ENCODE data around the gene HPSE.

Gene HPSE

DNA sequence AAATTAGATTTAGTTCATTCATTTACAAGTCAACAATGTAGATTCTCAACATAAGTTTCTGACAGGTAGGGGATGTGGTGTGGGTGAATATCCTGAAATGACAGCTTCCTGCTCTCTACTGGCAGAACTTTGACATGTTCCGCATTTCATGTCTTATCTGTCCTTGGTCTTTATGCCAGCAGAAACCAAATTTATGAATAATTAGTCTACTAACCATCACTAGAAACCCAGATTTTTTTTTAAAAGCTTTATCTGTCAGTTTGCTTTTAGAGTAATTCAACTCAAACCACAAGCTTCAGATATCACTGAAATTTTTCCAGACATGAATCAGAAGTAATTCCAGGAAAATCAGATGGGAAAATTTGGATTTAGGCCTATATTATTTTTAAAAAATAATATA, 68.0 kb downstream of the HPSE start:
- H3K4me3 ChIP-seq (ENCODE audit: extremely low read depth, insufficient read depth, low read length, poor library complexity, severe bottlenecking): no peak overlapping the region
- H3K36me3 ChIP-seq (ENCODE audit: control insufficient read depth, insufficient read depth, low read length): peaks cover 40% of the 10 kb centered on the region
- no peaks in the 10 kb centered on the region for H3K4me1 ChIP-seq (ENCODE audit: control insufficient read depth, insufficient read depth, low read length, poor library complexity, severe bottlenecking)
- H3K27ac ChIP-seq (ENCODE audit: low read depth, low read length, severe bottlenecking): no peak overlapping the region
- WGBS, 2 experiments (ENCODE audit: insufficient coverage in 2 of 2): 57 to 100% methylated on average over 1 of the region's 1 CpG
- H3K9me3 ChIP-seq (ENCODE audit: control insufficient read depth, low read length): no peaks in the 10 kb centered on the region

DNA sequence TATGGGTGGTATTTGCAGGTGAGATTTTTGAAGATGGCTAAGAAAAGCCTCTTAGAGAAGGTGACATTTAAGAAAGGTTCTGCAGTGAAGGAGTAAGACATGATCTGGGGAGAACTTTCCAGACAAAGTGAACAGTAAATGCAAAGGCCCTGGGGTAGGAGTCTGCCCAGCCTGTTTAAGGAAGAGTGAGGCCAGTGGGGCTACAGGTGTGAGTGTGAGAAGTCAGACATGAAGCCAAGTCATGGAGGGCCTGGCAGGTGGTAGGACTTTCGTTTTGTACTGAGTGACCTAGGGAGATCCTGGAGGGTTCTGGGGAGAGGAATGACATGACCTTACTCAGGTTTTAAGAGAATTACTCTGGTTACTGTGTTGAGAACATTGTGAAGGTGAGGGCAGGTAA, 71.5 kb downstream of the HPSE start:
- Histone ChIP-seq H3K9me3 (ENCODE audit: control insufficient read depth, low read length) (no peaks in the 10 kb centered on the region), H3K4me1 (ENCODE audit: control insufficient read depth, insufficient read depth, low read length, poor library complexity, severe bottlenecking) (no peaks in the 10 kb centered on the region), H3K4me3 (ENCODE audit: extremely low read depth, insufficient read depth, low read length, poor library complexity, severe bottlenecking) (no peak overlapping the region), H3K27ac (ENCODE audit: low read depth, low read length, severe bottlenecking) (no peak overlapping the region), H3K36me3 (ENCODE audit: control insufficient read depth, insufficient read depth, low read length) (peaks cover 30% of the 10 kb centered on the region)
- 77 to 78% methylated on average over 1 of the region's 1 CpG for WGBS, 2 experiments (ENCODE audit: insufficient coverage in 2 of 2)

DNA sequence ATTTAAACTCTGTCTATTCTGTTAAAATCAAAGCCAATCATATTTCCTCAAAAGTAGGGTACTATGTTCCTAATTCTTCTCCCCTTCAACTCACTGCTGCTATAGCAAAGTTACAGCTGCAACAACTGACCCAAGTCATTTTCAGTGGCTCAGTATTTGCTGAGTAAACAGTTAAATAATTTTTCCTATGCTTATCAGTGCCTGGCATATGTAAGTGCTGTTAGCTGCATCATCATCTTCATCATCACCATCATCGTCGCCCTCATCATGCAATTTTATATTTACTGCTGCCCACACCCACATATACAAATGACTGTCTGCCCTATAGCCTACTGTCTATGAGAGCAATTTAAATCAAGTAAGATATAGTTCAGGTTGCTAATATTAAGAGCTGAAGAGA, 72.0 kb downstream of the HPSE start:
- Histone ChIP-seq H3K4me3 (ENCODE audit: extremely low read depth, insufficient read depth, low read length, poor library complexity, severe bottlenecking) (no peak overlapping the region), H3K4me1 (ENCODE audit: control insufficient read depth, insufficient read depth, low read length, poor library complexity, severe bottlenecking) (no peaks in the 10 kb centered on the region), H3K36me3 (ENCODE audit: control insufficient read depth, insufficient read depth, low read length) (peaks cover 30% of the 10 kb centered on the region), H3K9me3 (ENCODE audit: control insufficient read depth, low read length) (no peaks in the 10 kb centered on the region), H3K27ac (ENCODE audit: low read depth, low read length, severe bottlenecking) (no peak overlapping the region)
- WGBS, 2 experiments (ENCODE audit: insufficient coverage in 2 of 2): no CpG with 5 or more reads among the region's 2 CpGs

DNA sequence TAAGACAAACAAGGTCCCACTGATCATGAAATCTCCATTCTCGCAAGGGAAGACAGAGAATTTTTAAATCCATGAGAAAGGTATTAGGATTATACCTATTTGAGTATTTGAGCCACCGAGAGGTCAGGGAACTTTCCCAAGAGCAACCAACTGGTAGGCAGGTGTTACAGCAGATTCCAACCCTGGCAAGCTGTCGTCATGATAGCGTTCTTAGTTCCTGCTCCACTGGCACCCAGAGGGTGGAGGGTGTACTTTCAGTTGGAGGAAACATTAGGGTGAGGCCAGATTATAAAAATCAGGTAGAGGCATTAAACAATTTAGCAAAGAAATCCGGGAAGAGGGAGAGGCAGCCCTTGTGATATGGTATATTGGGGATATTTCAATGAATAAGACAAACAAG, 73.3 kb downstream of the HPSE start:
- Histone ChIP-seq H3K27ac (ENCODE audit: low read depth, low read length, severe bottlenecking) (no peak overlapping the region), H3K4me1 (ENCODE audit: control insufficient read depth, insufficient read depth, low read length, poor library complexity, severe bottlenecking) (no peaks in the 10 kb centered on the region), H3K36me3 (ENCODE audit: control insufficient read depth, insufficient read depth, low read length) (peaks cover 17% of the 10 kb centered on the region), H3K4me3 (ENCODE audit: extremely low read depth, insufficient read depth, low read length, poor library complexity, severe bottlenecking) (no peak overlapping the region), H3K9me3 (ENCODE audit: control insufficient read depth, low read length) (no peaks in the 10 kb centered on the region)
- 85 to 86% methylated on average over 5 of the region's 5 CpGs for WGBS, 2 experiments (ENCODE audit: insufficient coverage in 2 of 2)

DNA sequence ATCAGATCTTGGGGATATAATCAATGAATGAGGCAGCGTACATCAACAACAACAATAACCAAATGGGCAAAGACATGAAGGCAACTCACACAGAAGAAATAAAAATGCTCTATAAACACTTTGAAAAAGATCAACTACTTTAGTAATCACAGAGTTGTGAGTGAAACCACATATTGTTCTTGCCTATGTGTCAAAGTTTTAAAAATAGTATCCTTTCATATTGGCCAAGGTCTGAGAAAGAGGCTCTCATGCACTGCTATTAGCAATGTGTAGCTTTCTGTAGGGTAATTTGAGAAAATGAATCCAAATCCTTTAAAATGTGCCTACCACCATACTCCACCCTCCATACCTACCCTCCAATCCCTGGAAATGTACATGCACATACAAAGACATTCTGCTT, 75.1 kb downstream of the HPSE start:
- no peak overlapping the region for H3K4me3 ChIP-seq (ENCODE audit: extremely low read depth, insufficient read depth, low read length, poor library complexity, severe bottlenecking)
- no peaks in the 10 kb centered on the region for H3K9me3 ChIP-seq (ENCODE audit: control insufficient read depth, low read length)
- no peak overlapping the region for H3K27ac ChIP-seq (ENCODE audit: low read depth, low read length, severe bottlenecking)
- no CpG with 5 or more reads among the region's 1 CpG for WGBS, 2 experiments (ENCODE audit: insufficient coverage in 2 of 2)
- no peaks in the 10 kb centered on the region for H3K4me1 ChIP-seq (ENCODE audit: control insufficient read depth, insufficient read depth, low read length, poor library complexity, severe bottlenecking)
- H3K36me3 ChIP-seq (ENCODE audit: control insufficient read depth, insufficient read depth, low read length): peaks cover 8% of the 10 kb centered on the region

DNA sequence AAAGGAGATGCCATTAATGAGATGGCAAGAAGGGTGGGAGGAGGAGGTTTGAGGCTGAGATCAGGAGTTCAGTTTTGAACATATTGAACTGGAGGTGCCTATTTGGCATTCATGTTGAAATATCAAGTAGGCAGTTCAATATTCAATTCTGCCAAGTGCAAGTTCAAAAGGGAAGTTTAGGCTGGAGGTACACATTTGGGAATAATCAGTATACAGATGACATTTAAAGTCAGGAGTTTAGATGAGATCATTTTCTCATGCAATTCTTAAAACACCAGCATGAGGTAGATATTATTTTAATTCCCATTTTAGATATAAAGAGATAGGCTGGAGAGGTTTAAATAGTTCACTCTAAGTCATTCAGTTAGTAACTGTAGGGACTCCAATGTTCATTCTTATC, 76.2 kb downstream of the HPSE start:
- Histone ChIP-seq H3K27ac (ENCODE audit: low read depth, low read length, severe bottlenecking) (no peak overlapping the region), H3K36me3 (ENCODE audit: control insufficient read depth, insufficient read depth, low read length) (peaks cover 6% of the 10 kb centered on the region), H3K4me3 (ENCODE audit: extremely low read depth, insufficient read depth, low read length, poor library complexity, severe bottlenecking) (no peak overlapping the region), H3K9me3 (ENCODE audit: control insufficient read depth, low read length) (no peaks in the 10 kb centered on the region), H3K4me1 (ENCODE audit: control insufficient read depth, insufficient read depth, low read length, poor library complexity, severe bottlenecking) (no peaks in the 10 kb centered on the region)

DNA sequence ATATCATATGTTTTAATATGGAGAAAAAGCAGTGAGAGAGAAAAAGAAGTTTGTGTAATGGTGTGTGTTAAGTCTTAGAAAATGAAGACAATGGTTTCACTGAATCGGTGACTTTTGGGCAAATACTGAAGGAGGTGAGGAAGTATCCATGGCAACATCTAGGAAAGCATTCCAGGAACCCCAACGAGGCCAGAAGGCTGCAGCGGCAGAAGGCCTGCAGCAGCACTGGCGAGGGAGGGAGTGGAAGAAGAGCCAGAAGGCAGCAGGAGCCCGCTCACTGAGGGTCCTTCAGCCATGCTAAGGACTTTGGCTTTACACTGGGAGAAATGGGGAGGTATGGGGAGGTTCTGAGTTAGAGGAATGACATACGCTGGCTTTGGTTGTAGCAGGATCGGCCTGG, 76.8 kb downstream of the HPSE start:
- Histone ChIP-seq H3K27ac (ENCODE audit: low read depth, low read length, severe bottlenecking) (peak overlapping the region; percentile 74), H3K4me1 (ENCODE audit: control insufficient read depth, insufficient read depth, low read length, poor library complexity, severe bottlenecking) (no peaks in the 10 kb centered on the region), H3K9me3 (ENCODE audit: control insufficient read depth, low read length) (no peaks in the 10 kb centered on the region), H3K4me3 (ENCODE audit: extremely low read depth, insufficient read depth, low read length, poor library complexity, severe bottlenecking) (no peak overlapping the region), H3K36me3 (ENCODE audit: control insufficient read depth, insufficient read depth, low read length) (no peaks in the 10 kb centered on the region)
- 87 to 95% methylated on average over 3 to 7 of the region's 7 CpGs for WGBS, 2 experiments (ENCODE audit: insufficient coverage in 2 of 2)

DNA sequence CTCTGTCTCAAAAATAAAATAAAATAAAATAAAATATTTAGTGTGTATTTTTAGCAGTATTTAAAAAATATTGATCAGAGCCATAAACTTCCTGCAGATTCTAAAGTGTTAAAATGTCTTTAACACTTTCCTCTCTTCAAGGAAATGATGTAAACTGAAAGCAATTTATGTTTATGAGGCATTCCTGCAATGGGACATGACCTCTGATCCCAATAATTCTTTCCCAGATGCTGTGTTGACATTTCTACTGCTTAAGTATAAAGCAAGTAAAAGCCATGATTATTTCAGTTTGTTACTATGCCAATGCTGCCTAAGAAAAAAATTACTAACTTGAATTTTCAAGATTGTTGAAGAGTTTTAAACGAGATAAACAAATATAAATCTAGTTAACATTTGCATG, 79.1 kb downstream of the HPSE start:
- Histone ChIP-seq H3K27ac (ENCODE audit: low read depth, low read length, severe bottlenecking) (peak overlapping the region; percentile 48), H3K4me1 (ENCODE audit: control insufficient read depth, insufficient read depth, low read length, poor library complexity, severe bottlenecking) (no peaks in the 10 kb centered on the region), H3K4me3 (ENCODE audit: extremely low read depth, insufficient read depth, low read length, poor library complexity, severe bottlenecking) (no peak overlapping the region), H3K36me3 (ENCODE audit: control insufficient read depth, insufficient read depth, low read length) (no peaks in the 10 kb centered on the region), H3K9me3 (ENCODE audit: control insufficient read depth, low read length) (no peaks in the 10 kb centered on the region)
- WGBS, 2 experiments (ENCODE audit: insufficient coverage in 2 of 2): no CpG with 5 or more reads among the region's 1 CpG

DNA sequence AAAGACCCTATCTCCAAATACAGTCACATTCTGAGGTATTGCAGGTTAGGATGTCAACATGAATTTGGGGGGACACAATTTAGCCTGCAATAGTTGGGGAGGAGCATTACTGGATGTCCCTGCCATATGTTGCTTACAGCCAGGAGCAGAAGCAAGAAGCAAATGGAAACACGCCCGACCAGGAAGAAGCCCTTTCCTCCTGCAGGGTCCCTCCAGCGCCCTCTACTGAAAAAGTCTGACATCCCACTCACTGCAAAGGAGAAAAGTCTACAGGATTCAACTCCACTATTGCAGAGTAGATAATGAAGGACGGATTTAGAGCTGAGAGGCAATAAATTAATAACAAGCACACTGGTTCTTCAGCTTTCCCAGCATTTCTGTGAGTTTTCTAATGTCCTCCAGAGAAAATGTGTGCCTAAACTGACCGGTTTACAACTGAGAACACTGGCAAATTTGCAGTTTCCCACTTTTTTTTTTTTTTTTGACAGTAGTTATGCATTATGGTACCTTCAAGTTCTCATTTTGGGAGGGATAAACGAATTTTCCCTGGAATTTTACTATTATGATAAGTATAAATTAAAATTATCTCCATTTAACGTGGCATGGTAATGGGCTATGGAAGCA, 81.8 kb downstream of the HPSE start:
- no peaks in the 10 kb centered on the region for H3K36me3 ChIP-seq (ENCODE audit: control insufficient read depth, insufficient read depth, low read length)
- no peak overlapping the region for H3K27ac ChIP-seq (ENCODE audit: low read depth, low read length, severe bottlenecking)
- H3K9me3 ChIP-seq (ENCODE audit: control insufficient read depth, low read length): no peaks in the 10 kb centered on the region
- no peak overlapping the region for H3K4me3 ChIP-seq (ENCODE audit: extremely low read depth, insufficient read depth, low read length, poor library complexity, severe bottlenecking)
- H3K4me1 ChIP-seq (ENCODE audit: control insufficient read depth, insufficient read depth, low read length, poor library complexity, severe bottlenecking): peaks cover 4% of the 10 kb centered on the region
- 80 to 84% methylated on average over 1 to 3 of the region's 7 CpGs for WGBS, 2 experiments (ENCODE audit: insufficient coverage in 2 of 2)

DNA sequence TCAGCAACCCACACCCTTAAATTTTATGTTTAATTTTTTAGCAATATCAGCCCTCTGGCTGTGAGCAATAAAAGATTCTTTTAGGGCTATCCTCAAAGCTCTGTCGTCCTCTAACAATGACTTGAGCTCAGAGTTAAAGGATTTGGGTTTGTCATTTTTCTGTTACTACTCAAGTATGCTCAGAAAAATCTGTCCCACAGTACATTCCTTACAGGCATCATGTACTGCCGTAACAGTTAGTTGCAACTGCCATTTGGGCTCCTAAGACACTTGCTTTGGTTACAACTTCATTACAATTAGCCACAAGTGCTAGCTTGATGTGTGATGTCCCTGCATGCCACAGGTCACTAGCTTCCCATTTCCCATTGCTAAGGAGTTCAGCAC, 83.2 kb downstream of the HPSE start:
- H3K4me3 ChIP-seq (ENCODE audit: extremely low read depth, insufficient read depth, low read length, poor library complexity, severe bottlenecking): no peak overlapping the region
- no peaks in the 10 kb centered on the region for H3K36me3 ChIP-seq (ENCODE audit: control insufficient read depth, insufficient read depth, low read length)
- H3K4me1 ChIP-seq (ENCODE audit: control insufficient read depth, insufficient read depth, low read length, poor library complexity, severe bottlenecking): peaks cover 4% of the 10 kb centered on the region
- 71 to 89% methylated on average over 1 of the region's 2 CpGs for WGBS, 2 experiments (ENCODE audit: insufficient coverage in 2 of 2)
- no peak overlapping the region for H3K27ac ChIP-seq (ENCODE audit: low read depth, low read length, severe bottlenecking)
- H3K9me3 ChIP-seq (ENCODE audit: control insufficient read depth, low read length): no peaks in the 10 kb centered on the region

DNA sequence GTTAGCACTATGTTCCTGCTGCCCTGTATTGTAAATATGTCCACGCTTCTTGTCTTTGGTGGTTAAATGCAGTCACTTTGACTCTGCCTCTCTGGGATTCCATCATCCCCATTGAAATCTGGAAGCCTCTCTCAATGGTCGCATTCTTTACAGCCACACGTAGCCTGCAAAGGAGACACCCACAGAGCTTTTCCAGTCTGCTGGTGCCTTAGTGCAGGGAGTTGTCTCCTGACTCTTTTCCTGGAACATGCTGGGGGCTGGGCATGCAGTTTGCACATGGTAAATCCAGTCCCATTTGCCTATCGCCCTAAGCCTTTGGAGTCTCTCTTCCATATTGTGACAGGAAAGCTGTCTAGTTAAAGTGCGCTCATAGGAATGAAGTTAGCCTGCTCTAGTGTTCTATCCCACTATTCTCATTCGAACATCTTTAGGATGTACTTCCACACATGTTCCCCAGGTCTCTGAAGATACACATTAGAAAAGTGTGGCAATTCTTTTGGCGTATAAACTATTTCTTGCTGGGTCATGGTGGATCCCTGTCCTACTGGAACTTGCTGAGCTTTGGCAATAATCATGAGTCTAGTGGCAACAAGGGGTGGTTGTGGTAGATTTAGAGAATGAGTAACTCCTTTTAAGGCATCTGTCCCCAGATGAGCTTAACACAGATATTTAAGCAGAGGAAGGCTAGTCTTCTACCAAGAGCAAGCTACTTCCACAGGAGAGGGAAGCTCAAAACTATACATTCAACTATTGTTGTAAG, 83.8 kb downstream of the HPSE start:
- no peaks in the 10 kb centered on the region for H3K9me3 ChIP-seq (ENCODE audit: control insufficient read depth, low read length)
- H3K4me1 ChIP-seq (ENCODE audit: control insufficient read depth, insufficient read depth, low read length, poor library complexity, severe bottlenecking): peaks cover 4% of the 10 kb centered on the region
- H3K27ac ChIP-seq (ENCODE audit: low read depth, low read length, severe bottlenecking): no peak overlapping the region
- H3K4me3 ChIP-seq (ENCODE audit: extremely low read depth, insufficient read depth, low read length, poor library complexity, severe bottlenecking): no peak overlapping the region
- WGBS, 2 experiments (ENCODE audit: insufficient coverage in 2 of 2): 88 to 89% methylated on average over 5 to 7 of the region's 7 CpGs
- H3K36me3 ChIP-seq (ENCODE audit: control insufficient read depth, insufficient read depth, low read length): no peaks in the 10 kb centered on the region

All from mesodermal cell (in vitro differentiated cells).